MG63 (cell line): ENCODE data around the gene AGBL1. TPM values are rescaled to one million over a fixed set of nuclear protein-coding genes. Genes with fewer than 3 reads are reported as not detected.

Source experiments
- DNase-seq: peaks from one replicate; pipeline ENCODE4 v3.0.0-alpha.2; 2020
- H3K27me3 ChIP-seq: fragments of 250-450 bp; sonication (Bioruptor Pico); 2 replicates; pipeline ENCODE4 v1.5.1; 2020; ENCODE audit warnings: mild to moderate bottlenecking, moderate library complexity
- H3K36me3 ChIP-seq: fragments of 250-450 bp; sonication (Bioruptor Pico); 2 replicates; pipeline ENCODE4 v1.5.1; 2020; ENCODE audit warnings: mild to moderate bottlenecking, moderate library complexity
- H3K4me3 ChIP-seq: fragments of 250-450 bp; sonication (Bioruptor Pico); 2 replicates; pipeline ENCODE4 v1.5.1; 2020; ENCODE audit warnings: mild to moderate bottlenecking, moderate library complexity
- H3K9me3 ChIP-seq: fragments of 250-450 bp; sonication (Bioruptor Pico); 2 replicates; pipeline ENCODE4 v1.5.1; 2020; ENCODE audit warnings: mild to moderate bottlenecking, moderate library complexity
- total RNA-seq: library from RNA; depleted of rRNA; stranded (reverse); fragments of >200 nt; shearing (Covaris generic); gene quantifications from 2 replicates; pipeline ENCODE4 v1.2.3, GENCODE V29; 2014; ENCODE audit warnings: low replicate concordance

AGBL1 gene
- total RNA-seq, 1 experiment from 2014 or later: not detected

- Histone ChIP-seq H3K27me3 (peaks cover 5% of the 10 kb centered on the region), H3K4me3 (no peak overlapping the region), H3K9me3 (no peaks in the 10 kb centered on the region), H3K36me3 (no peaks in the 10 kb centered on the region)
- peak; percentile 43 for DNase-seq
Measured at GRCh38 chr15:86183596-86184491, 104.2 kb downstream of the AGBL1 start.

DNA sequence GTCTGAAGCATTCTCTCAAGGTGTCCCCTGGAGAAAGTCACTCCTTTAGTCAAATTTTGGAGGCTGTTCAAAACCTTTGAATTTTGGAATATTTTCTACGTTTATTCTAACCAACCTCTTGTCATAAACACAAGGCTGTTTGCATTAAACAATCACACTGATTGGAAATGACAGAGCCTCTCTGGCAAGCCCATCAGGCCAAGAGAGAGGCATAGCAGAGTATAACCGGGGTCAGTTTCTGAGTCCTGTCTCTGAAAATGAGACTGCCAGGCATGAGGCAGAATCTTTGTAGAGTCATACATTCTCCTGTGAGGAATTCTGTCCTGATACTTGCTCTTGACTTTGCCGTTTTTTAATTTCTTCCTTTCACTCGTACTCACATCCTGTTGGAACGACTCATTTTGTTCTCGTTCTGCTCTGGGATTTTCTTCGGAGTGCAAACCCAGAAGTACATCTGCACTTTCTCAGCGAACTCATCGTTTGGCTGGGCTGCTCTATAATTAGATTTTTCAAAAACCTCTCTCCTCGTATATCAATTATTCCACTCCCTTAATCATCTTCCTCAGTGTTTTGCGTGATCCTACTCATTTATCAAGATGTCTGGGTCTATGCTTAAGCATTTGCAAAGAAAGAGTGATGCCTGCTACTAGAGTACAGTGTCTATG is 114.2 kb downstream of the AGBL1 start:
- Histone ChIP-seq H3K27me3 (no peaks in the 10 kb centered on the region), H3K36me3 (no peaks in the 10 kb centered on the region), H3K9me3 (no peaks in the 10 kb centered on the region), H3K4me3 (peak overlapping the region; percentile 9; the same call in 1 of the 2 replicates)
- no peak for DNase-seq

GRCh38 chr15:86197770-86198169 is 118.1 kb downstream of the AGBL1 start:
- peak; percentile 40 for DNase-seq
- no peaks in the 10 kb centered on the region for H3K27me3 ChIP-seq
- no peaks in the 10 kb centered on the region for H3K9me3 ChIP-seq
- H3K36me3 ChIP-seq: no peaks in the 10 kb centered on the region
- no peak overlapping the region for H3K4me3 ChIP-seq

GRCh38 chr15:86199467-86200145 is 119.9 kb downstream of the AGBL1 start:
- H3K27me3 ChIP-seq: no peaks in the 10 kb centered on the region
- no peaks in the 10 kb centered on the region for H3K9me3 ChIP-seq
- H3K4me3 ChIP-seq: no peak overlapping the region
- no peak for DNase-seq
- H3K36me3 ChIP-seq: no peaks in the 10 kb centered on the region

- no peak for DNase-seq
Measured at GRCh38 chr15:86201313-86202008, 121.8 kb downstream of the AGBL1 start.

GRCh38 chr15:86203462-86203861 is 123.8 kb downstream of the AGBL1 start:
- H3K4me3 ChIP-seq: no peak overlapping the region
- DNase-seq: no peak

More at GRCh38 chr15:86201313-86202008, 121.8 kb downstream of the AGBL1 start:
- Histone ChIP-seq H3K27me3 (no peaks in the 10 kb centered on the region), H3K36me3 (no peaks in the 10 kb centered on the region), H3K4me3 (no peak overlapping the region), H3K9me3 (no peaks in the 10 kb centered on the region)

GRCh38 chr15:86205096-86205495 is 125.4 kb downstream of the AGBL1 start:
- Histone ChIP-seq H3K4me3 (no peak overlapping the region), H3K27me3 (no peaks in the 10 kb centered on the region), H3K36me3 (no peaks in the 10 kb centered on the region), H3K9me3 (no peaks in the 10 kb centered on the region)
- no peak for DNase-seq

More at GRCh38 chr15:86203462-86203861, 123.8 kb downstream of the AGBL1 start:
- Histone ChIP-seq H3K27me3 (no peaks in the 10 kb centered on the region), H3K36me3 (no peaks in the 10 kb centered on the region), H3K9me3 (no peaks in the 10 kb centered on the region)

DNA sequence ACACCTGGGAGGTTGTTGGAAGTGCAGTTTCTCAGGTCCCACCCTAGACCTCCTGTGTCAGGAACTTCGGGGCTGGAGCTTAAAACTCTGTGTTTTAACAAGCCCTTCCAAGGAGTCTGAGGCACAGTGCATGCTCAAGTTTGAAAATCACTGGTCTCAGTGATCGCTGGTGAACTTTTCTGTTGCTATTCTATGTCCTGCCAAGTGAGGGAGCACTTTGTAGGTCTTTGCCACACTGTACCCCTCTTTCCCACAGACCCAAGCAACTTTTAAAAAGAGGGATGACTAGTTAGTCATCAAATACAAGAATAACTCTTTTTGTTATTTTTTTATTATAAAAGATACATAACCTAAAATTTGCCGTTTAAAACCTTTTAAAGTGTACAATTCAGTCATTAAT is 133.7 kb downstream of the AGBL1 start:
- H3K27me3 ChIP-seq: no peaks in the 10 kb centered on the region
- no peaks in the 10 kb centered on the region for H3K36me3 ChIP-seq
- DNase-seq: no peak
- H3K9me3 ChIP-seq: no peaks in the 10 kb centered on the region; the same call in 1 of the 2 replicates
- H3K4me3 ChIP-seq: no peak overlapping the region

DNA sequence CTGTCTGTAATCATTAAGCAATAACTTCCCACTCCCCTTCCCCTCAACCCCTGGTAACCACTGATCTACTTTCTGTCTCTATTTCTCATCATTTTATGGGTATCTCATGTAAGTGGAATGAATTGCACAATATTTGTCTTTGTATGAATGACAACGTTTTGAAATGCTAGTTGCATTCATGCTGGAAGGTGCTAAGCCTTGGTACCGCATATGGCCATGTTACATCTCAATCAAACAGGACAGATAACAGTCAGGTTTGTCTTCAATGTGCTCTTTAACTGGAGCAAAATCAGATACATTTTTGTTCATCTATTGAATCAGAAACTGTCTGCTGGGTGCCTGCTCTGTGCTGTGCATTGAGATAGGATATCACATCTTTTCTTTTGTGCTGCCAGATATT is 134.2 kb downstream of the AGBL1 start:
- Histone ChIP-seq H3K9me3 (no peaks in the 10 kb centered on the region; the same call in 1 of the 2 replicates), H3K4me3 (no peak overlapping the region), H3K27me3 (no peaks in the 10 kb centered on the region), H3K36me3 (no peaks in the 10 kb centered on the region)
- DNase-seq: no peak

DNA sequence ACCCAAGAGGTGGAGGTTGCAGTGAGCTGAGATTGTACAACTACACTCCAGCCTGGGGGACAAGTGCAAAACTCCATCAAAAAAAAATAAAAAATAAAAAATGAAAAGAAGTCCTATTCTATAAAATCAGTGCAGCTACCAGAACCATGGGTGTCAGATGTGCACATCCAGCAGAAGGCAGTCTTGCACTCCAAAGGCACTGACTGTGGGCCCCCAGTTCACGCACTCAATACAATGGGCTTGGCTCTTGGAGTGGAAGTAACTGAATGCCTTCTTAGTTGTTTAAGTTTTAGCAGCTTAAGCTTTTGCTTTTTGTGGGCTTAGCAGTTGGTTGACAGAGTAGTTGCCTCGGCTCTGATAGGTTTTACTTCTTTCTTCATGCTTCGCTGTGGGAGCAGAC is 141.4 kb downstream of the AGBL1 start:
- no peak overlapping the region for H3K4me3 ChIP-seq
- H3K36me3 ChIP-seq: no peaks in the 10 kb centered on the region
- H3K27me3 ChIP-seq: no peaks in the 10 kb centered on the region
- no peak for DNase-seq
- no peaks in the 10 kb centered on the region; the same call in 1 of the 2 replicates for H3K9me3 ChIP-seq

DNA sequence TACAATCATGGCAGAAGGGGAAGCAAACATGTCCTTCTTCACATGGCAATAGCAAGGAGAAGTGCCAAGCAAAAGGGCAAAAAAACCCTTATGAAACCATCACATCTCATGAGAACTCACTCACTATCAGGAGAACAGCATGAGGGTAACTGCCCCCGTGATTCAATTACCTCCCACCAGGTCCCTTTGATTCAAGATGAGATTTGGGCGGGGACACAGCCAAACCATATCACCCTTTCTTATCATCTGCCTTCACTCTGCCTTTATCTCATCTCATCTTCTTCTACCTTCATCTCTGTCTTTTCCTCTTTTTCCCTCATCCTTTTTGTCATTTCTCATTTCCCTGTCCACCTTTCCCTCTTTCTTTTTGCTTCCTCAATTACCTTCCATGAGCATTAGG is 149.6 kb downstream of the AGBL1 start:
- Histone ChIP-seq H3K4me3 (no peak overlapping the region), H3K27me3 (no peaks in the 10 kb centered on the region), H3K36me3 (no peaks in the 10 kb centered on the region), H3K9me3 (no peaks in the 10 kb centered on the region)
- no peak for DNase-seq

- no peak for DNase-seq
- H3K9me3 ChIP-seq: no peaks in the 10 kb centered on the region
- H3K4me3 ChIP-seq: no peak overlapping the region
- no peaks in the 10 kb centered on the region for H3K27me3 ChIP-seq
- H3K36me3 ChIP-seq: no peaks in the 10 kb centered on the region
Measured at GRCh38 chr15:86229936-86230335, 150.3 kb downstream of the AGBL1 start.

DNA sequence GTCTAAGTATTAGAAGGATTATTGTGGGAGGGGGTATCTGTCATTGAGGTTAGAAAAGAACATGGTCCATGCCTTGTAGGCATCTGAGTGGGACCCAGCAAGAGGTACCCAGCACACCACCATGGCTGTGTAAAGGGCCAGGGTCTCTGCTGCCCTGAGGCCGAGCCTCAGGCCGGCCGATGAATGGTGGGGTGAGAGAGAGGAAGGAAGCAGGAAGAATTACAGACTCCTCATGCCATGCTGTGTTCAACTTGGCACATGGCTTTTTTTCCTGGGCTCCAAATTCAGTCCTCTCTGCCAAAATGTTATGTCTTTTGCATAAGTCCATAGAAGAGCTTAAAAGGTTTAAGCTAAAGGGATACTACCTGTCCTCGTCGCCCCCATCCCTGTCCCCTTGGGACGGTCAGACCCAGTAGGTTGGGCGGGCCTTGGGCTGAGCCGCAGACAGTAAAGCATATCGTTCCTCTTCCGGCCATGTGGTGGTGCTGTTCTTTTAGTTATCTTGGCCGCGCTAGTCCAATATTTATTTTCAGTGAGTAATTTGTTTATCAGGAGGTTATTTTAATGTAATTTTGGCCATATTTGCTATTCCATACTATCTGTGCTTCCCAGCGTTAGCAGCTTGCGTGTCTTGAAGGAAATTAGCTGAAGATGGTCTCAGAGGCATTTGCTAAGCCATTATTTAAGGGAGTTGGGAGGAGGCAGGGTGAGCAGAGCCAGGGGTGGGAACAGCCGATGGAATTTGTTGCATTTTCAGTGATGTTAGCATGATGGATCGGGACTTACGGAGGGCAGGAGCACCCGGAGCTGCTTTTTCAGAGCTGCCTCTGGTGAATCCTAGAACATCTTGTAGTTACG is 152.4 kb downstream of the AGBL1 start:
- H3K9me3 ChIP-seq: no peaks in the 10 kb centered on the region
- peak; percentile 9 for DNase-seq
- no peaks in the 10 kb centered on the region for H3K36me3 ChIP-seq
- H3K4me3 ChIP-seq: no peak overlapping the region
- H3K27me3 ChIP-seq: no peaks in the 10 kb centered on the region

DNA sequence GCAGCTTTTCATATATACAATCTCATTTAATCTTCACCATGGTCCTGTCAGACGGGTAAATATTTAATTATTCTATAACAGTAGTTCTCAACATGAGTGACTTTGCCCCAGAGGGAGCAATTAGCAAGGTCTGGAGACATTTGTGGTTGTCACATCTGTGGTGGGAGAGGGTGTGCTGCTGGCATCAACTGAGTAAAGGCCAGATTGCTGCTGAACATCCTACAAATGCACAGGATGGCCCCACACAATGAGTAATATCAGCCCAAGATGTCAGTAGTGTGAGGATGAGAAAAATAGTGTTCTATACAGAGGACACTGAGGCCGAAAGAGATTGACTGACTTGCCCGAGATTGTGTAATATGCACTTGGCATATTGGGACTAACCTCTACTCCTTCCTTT is 156.0 kb downstream of the AGBL1 start:
- H3K27me3 ChIP-seq: no peaks in the 10 kb centered on the region
- H3K9me3 ChIP-seq: no peaks in the 10 kb centered on the region
- H3K4me3 ChIP-seq: no peak overlapping the region
- no peak for DNase-seq
- H3K36me3 ChIP-seq: no peaks in the 10 kb centered on the region

DNA sequence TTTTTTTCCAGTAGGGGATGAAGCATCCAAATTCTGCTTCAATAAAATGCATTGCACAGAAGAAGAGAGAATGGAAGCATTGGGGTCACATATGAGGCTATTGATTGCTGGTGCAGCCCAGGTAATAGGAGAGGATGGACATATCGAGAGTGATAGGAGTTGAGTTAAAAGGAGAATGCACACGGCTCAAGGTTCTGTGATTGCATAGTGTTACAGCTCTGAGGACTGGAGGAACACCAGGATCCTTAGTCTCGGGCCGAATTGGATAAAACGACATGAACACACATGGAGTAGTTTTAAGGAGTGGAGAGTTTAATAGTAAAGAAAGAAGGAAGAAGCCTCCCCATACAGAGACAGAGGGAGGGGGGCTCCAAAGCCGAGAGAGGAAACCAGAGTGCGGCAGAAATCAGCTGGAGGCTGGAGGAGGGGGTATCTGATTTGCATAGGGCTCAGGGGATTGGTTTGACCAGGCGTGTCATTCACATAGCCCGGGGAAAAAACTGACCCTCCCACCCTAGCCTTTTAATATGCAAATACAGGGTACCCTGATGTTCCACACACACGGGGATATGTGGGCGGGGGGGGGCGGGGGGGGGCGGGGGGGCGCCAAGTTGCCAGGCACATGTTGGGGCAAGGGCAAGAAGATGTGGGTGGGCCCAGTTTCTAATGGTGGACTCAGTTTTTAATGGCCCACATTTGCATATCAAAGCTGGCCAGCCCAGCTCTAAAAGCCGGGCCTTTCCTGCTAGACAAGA is 156.9 kb downstream of the AGBL1 start:
- Histone ChIP-seq H3K4me3 (no peak overlapping the region), H3K27me3 (no peaks in the 10 kb centered on the region), H3K36me3 (no peaks in the 10 kb centered on the region), H3K9me3 (no peaks in the 10 kb centered on the region)
- no peak for DNase-seq
